Ramos (cell line): ENCODE measurements around the gene TNF.
"Not testable (repeated sequence)": the region's sequence is repeated elsewhere in the genome, so short reads cannot be mapped to it uniquely, and the experiment has no call there.

Experiments
- in situ Hi-C: fragments of 300-500 bp; cut with MboI; formaldehyde crosslinking; loops from one replicate; pipeline ENCODE4 v1.14.3; 2022; ENCODE audit warnings: low sequenced_read_pairs; ENCODE audit not compliant: unreplicated experiment

The TNF gene

DNA sequence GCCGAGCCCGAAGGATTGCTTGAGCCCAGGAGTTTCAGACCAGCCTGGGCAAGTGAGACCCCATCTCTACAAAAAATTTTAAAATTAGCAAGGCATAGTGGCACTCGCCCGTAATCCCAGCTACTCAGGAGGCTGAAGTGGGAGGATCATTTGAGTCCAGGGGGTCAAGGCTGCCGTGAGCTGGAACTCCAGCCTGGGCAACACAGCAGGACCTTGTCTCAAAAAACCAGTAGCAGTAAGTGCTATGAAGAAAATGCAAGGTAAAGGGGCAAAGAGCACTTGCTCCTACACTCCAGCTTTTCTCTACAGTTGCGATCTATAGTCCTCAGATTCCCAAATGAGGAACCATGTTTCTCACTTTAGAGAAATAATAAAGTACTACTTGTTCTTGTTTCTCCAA is 31.7 kb upstream of the TNF start:
- in situ Hi-C loops = no loop called here

DNA sequence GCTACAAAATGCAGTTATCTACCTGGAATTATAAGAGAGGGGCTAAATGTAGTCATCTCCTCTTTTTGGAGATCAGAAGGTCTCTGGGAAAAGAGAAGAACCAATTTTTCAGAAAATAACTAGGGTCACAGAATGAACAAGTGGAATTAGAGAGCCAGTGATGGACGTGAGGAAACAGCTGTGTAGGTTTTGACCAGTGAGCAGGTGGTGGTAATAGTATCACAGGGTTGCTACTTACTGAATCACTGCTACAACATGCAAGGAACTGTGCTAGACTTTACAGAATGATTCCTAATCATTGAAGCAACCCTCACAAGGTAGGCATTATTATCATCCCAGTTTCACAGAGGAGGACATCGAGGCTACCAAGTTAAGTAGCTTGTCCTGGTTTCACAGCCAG is 30.7 kb upstream of the TNF start:
- in situ Hi-C loops = loop anchor here (5.0 kb wide), 1 partner anchor 53 kb away; no protein-coding TSS in a partner anchor

DNA sequence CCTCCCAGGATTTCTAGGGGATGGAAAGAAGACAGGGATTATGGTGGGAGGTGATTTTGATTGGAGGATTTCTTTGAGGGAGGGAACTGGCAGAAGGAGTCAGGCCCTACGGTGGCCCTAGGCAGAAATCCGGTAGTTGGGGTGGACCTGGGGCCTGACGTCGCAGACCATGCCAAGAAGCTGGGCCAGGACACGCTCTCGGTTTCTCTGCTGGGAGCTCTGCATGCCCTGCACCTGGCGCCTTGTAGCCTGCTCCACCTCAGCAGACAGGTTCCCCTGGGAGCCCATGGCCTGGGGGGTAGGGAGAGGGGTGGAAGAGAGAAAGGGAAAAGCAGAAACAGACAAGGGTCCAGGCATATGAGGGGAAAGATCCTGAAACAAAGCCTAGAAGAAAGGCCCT is 30.1 kb upstream of the TNF start:
- in situ Hi-C loops = loop anchor here (5.0 kb wide), 1 partner anchor 52 kb away; no protein-coding TSS in a partner anchor

DNA sequence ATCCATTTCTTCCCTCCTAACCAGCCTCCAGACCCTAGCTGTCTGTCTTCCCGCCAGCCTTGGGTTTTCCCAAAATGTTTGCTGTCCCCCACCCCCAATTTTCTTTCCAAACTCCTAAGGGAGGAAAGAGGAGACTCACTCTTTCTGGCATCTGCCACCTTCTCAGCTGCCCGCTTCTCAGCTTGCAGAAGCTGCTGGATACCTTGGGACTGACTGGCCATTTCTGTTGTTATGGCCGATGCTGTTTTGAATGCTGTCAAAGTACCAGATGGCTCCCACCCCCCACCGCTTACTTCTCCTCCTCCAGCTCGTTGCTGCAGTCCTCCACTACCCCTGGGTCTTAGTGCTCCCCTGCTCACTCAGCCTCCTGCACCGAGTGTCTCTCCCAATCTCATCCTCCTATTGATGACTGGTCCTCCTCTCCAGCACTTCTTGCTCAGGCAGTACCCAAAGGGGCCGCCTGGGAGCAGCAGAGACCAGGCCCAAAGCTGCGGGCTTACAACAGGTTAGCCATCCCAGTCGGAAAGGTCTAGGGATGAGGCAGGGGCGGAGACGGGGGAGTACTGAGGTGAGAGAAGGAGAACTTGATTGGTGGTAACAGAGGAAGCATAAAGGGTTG is 28.9 kb upstream of the TNF start, which contains the start of gene ATP6V1G2:
TSS of gene ATP6V1G2 (minus strand) at position 270 of the 619 bp plus-strand sequence. CDS start at position 221, 49 bp downstream.
- in situ Hi-C loops = loop anchor here (5.0 kb wide), 1 partner anchor 51 kb away; no protein-coding TSS in a partner anchor

DNA sequence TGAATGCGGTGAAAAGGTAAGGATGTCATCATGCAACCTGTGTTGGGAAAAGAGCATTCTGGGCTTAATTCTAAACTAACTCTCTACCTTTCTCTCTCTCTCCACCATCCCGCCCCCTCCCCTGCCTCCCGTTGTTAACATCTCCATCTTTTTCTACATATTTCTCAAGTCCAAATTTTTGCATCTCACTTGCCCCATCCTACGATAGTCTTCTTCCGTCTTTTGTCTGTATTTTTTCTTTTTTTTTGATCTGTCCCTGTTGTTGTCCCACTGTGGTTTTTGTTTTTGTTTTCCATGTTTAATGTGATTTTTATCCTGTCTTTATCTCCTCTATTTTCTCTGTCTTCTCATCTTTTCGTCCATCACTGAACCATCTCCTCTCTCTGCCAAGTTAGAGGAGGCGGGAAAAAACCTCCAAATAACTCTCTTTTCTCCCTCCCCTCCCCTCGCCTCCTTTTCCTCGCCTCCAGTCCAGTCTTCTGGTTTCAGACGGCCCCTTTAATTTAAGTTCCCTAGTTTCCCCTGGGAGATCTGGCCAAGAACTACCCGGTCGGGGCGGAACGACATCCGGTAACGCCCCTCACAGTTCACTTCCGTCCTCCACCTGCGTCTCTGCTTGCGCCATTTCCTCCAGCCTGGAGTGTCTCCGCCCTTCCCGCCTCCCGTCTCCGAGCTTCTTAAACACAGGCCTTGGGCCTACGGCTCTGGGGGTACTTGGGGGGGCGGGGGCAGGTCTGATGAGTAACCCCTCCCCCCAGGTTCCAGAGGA is 28.2 kb upstream of the TNF start, which contains the start of gene NFKBIL1:
TSS of gene NFKBIL1 (plus strand) at position 651 of the 769 bp plus-strand sequence. CDS start at position 738, 87 bp downstream.
- in situ Hi-C loops = loop anchor here (5.0 kb wide), 1 partner anchor 50 kb away; no protein-coding TSS in a partner anchor

DNA sequence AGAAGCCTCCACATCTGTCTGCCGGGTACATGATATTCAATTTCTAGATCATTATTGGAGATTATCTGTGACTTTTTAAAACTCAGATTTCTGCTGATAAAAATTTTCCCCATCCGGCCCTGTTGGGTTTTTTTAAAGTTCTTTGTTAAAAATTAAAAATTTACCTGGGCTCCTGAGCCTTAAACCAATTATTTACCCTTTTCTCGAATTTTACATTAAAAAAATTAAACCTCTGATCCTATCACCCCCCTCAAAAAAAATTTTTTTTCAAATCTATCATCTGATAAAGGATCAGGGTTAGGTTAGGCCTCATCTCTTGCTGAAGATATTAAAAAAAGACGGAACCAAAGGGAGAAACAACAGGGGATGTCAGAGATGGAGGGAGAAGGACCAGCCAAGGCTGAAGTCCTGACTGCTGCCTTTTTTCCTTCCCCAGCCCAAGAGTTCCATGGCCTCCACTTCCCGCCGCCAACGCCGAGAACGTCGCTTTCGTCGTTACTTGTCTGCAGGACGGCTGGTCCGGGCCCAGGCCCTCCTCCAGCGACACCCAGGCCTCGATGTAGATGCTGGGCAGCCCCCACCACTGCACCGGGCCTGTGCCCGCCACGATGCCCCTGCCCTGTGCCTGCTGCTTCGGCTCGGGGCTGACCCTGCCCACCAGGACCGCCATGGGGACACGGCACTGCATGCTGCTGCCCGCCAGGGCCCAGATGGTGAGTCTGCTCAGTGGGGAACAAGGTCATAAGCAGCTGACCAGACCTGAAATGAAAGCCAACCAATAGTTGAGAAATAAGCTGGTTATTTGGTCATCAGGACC is 27.4 kb upstream of the TNF start:
- in situ Hi-C loops = loop anchor here (5.0 kb wide), 1 partner anchor 49 kb away; no protein-coding TSS in a partner anchor

DNA sequence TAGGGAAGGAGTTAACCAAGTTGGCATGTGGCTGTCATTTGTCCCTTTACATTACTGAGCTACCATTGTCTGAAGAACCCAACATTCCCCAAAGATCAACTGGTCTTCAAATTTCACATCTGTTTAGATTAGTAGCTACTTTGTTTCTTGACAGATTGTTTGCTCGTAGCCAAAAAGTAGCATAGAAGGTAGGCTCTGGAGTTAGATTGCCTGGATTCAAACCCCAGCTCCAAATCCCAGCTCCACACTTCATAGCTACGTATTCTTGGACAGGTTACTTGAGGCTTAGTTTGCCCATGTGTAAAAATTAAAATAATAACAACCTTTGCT is 26.9 kb upstream of the TNF start:
- in situ Hi-C loops = loop anchor here (5.0 kb wide), 1 partner anchor 49 kb away; no protein-coding TSS in a partner anchor

DNA sequence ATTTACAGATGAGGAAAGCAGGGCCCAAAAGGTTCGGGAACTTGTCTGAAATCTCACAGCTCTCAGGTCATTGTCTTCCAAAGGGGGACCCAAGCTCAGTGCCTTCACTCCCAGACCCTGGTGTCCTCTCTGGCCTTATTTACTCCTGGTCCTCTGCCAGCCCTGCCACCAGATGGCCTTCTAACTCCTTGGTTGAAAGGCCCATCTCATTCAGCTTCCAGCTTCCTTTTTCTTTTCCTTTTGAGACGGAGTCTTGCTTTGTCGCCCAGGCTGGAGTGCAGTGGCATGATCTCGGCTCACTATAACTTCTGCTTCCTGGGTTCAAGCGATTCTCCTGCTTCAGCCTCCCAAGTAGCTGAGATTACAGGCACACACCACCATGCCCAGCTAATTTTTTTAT is 24.0 kb upstream of the TNF start:
- in situ Hi-C loops = not testable (repeated sequence)

DNA sequence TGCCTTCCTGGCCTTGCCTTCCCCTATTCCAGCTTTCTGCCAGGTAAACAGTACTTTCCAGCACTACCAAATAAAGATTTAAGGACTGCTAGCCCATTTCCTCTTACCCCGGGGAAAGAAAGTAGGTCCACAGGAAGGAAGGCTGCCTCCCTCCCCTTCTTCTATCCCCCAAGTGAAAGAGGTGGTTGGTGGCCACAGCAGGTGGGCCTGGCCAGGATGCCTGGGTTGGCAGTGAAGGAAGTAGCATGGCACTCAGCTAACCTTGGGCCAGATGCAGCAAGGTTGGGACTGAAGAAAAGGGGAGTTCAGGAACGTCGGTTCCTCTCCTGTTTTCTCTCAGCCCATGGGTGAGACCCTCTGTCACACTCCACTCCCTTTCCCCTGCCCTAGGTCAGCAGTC is 19.1 kb upstream of the TNF start:
- in situ Hi-C loops = no loop called here

DNA sequence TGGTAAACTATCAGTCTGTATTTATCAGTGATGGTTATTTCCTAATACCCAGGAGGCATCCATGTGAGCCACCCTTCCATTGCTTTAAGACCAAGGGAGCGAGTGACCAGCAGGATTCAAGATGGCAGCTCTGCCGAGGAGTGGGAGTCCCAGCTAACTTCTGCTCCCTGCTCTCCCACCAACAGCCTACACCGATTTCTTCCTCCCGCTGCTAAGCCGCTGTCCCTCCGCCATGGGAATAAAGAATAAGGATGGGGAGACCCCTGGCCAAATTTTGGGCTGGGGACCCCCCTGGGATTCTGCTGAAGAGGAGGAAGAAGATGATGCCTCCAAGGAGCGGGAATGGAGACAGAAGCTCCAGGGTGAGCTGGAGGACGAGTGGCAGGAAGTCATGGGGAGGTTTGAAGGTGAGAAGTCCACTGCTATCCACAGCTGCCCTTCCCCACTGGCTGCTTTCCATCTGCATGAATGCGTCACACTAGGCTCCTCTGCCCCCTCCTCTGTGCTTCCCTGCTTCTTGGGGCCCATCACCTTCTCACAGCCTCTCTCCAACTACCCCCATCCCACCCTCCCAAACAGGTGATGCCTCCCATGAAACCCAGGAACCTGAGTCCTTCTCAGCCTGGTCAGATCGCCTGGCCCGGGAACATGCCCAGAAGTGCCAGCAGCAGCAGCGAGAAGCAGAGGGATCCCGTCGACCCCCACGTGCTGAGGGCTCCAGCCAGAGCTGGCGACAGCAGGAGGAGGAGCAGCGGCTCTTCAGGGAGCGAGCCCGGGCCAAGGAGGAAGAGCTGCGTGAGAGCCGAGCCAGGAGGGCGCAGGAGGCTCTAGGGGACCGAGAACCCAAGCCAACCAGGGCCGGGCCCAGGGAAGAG is 17.7 kb upstream of the TNF start:
- in situ Hi-C loops = no loop called here

DNA sequence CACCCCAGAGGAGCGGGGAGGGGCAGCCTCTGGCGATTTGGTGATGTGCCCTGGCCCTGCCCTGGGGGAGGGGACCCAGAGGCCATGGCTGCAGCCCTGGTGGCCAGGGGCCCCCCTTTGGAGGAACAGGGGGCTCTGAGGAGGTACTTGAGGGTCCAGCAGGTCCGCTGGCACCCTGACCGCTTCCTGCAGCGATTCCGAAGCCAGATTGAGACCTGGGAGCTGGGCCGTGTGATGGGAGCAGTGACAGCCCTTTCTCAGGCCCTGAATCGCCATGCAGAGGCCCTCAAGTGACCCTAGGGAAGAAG is 17.1 kb upstream of the TNF start:
- in situ Hi-C loops = no loop called here

DNA sequence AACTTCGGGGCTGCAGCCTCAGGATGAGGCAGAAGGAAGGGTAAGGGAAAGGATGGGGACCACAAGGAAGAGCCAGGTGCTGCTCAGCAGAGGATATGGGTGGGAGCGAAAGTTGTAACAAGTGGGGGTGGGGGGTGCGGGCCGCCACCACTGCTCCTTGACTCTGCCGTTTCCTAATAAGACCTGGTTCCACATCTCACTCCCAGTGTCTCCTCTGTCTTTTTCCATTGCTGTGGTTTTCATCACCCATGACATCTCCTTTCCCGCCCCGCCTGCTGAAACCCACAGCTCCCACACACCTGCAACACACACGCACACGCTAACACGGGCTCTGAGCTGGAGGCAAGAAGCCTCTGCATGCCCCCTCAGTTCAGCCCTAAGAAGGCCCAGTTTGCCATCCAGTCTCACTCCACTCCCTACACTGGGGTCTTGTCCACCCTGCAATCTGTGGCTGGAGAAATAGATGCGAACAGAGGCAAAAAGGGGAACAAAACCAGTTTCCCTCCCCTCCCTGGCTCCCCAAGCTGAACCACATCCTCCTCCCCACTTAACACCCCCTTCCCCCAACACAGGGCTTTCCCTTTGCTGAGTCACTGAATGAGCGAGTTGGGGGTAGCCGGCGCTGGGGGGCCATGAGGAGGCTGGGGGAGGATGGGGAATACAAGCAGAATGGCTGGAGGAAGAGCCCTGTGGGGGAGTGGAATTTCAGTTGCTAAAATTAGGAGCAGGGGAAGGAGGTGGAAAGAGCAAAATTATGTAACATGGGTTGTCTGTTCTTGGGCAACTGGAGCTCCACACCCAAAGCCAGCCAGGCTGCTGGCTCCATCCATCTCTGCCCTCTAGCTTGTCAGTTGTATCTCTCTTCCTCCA is 16.5 kb upstream of the TNF start:
- in situ Hi-C loops = no loop called here

DNA sequence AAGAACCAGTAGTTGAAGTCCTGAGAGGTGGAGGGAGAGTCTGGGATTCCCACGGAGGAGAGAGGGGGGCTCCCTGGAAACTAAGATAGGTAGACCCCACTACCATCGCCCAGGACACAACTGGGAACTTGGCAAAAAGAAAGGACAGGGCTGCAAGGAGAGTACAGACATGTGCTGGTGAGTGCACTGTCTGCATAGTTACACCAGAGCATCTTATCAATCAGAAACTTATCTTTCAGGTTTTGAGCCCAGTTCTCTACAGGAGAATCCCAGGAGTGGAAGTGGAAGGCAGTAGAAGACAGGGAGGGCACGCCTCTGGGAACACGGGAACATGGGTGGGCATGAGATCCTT is 15.8 kb upstream of the TNF start:
- in situ Hi-C loops = no loop called here

DNA sequence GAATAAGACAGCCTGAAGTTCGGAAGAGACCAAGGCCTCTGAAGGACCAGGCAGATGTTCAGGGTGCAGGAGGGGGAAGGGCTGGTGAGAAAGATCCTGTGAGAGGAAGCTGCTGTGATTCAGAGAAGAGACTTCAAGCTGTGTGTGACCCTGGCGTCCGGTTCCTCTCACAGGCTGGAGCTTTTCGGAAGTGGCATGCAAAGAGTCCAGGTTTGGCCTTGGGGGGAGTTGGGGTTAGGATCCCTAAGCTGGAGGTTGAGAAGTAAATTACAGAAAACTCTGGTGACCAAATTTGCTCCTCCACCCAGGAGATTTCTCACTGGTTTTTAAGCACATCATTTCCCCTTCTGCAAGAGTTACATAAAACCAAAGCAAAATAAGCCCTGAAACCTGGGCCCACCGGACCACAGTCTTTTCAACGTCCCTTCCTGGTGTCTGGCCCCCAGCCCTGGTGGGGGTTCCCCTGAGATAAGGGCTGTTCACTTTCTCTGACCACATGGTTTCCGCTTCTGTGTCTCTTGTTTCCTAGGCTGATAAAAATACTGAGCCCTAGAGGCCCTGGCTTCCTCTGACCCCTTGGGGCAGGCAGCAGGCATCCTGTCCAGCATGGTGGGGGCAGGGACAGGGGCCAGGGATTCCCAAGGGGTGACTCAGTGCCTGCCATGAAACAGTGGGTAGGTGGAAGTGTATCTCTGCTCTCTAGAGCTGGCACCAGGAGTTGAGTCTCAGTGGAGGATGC is 15.2 kb upstream of the TNF start:
- in situ Hi-C loops = no loop called here

DNA sequence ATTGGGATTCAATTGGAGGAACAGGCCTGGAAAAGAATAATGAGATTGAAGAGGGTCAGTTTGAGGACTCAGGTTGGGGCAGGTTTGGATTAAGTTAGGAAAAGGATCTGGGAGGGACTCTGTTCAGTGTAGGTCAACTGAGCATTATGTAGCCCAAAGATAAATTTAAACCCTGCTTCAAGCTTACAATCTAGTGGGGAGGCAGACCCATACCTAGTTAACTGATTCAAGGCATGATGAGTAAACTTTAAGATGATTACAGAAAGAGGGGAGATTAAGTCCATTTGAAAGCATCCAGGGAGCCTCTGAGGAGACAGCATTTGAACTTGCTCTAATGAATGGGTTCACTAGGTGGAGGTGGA is 14.7 kb upstream of the TNF start:
- in situ Hi-C loops = no loop called here

DNA sequence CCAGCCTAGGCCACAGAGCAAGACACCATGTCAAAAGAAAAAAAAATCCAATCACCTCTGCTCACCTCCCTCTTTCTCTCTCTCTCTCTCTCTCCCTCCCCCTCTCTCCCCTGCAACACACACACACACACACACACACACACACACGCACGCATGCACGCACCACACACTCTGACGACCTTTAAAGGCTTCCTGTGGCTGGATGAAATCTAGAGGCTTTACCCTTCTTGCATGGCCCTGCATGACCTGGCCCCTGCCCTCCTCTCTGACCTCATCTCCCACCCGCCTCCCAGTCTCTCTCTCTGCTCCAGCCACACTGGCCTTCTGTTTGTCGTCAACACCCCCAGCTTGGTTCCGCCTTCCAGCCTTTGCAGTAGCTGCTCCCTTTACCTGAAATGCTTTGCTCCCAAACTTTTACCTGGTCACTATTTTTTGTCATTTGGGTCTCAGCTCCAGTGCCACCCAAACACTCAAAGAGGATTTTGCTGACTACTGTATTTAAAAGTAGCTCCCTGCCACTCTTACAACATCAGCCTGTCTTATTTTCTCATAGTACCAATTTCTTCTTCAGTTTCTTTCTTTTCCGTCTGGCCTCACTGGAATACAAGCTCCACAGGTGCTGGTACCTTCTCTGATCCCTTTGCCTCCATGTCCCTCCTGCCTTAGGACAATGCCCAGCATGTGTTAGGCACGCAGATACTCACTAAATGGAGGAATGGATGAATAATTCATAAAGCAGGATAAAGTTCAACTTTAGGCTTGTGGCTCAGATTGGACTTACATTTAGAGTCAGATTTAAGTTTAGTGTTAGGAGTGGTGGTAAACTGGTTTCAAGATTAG is 7.6 kb upstream of the TNF start:
- in situ Hi-C loops = no loop called here

DNA sequence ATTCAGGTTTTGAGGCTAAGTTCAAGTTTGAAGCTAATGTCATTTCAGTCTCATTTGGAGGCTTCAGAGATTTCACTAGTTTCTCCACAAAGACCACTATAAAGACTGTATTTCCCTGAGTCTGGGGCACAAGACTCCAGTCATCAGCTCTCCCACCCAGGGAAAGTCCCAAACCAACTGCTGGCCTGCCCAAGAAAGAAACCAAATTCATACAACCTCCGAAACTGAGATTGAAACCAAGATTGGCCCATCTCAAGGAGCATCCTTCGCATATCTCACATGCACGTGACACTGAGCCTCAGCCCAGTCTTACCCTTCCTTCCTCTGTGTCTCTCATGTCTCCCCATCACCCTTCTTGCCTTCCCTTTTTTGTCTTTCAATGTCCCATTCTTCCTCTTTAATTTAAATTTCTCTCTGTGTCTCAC is 6.8 kb upstream of the TNF start:
- in situ Hi-C loops = no loop called here
